Rectal smooth muscle tissue (tissue), 1 donor: ENCODE data around the gene OPN1MW3.
"Not testable (repeated sequence)": the region's sequence is repeated elsewhere in the genome, so short reads cannot be mapped to it uniquely, and the experiment has no call there.

Source experiments
- H3K27ac ChIP-seq: one replicate; pipeline ENCODE4 v1.7.0; 2013; ENCODE audit warnings: low read depth, low read length, inconsistent platforms
- H3K27me3 ChIP-seq: one replicate; pipeline ENCODE4 v1.7.0; 2013; ENCODE audit warnings: low read length; ENCODE audit not compliant: control insufficient read depth, insufficient read depth
- H3K36me3 ChIP-seq: one replicate; pipeline ENCODE4 v1.7.0; 2013; ENCODE audit warnings: low read length; ENCODE audit not compliant: control insufficient read depth, insufficient read depth
- H3K4me1 ChIP-seq: one replicate; pipeline ENCODE4 v1.7.0; 2013; ENCODE audit warnings: low read length; ENCODE audit not compliant: control insufficient read depth, insufficient read depth
- H3K4me3 ChIP-seq: one replicate; pipeline ENCODE4 v1.7.0; 2013; ENCODE audit warnings: low read length
- H3K9ac ChIP-seq: one replicate; pipeline ENCODE4 v1.7.0; 2013; ENCODE audit warnings: low read length

The OPN1MW3 gene

GRCh38 chrX:154257282-154257681 lies at the start of gene OPN1MW3:
TSS of gene OPN1MW3 (plus strand) at chrX:154257582. CDS start at chrX:154257620, 38 bp downstream.
- H3K36me3 ChIP-seq, H3K9ac ChIP-seq, H3K27me3 ChIP-seq, H3K27ac ChIP-seq, H3K4me1 ChIP-seq, H3K4me3 ChIP-seq: not testable (repeated sequence)

DNA sequence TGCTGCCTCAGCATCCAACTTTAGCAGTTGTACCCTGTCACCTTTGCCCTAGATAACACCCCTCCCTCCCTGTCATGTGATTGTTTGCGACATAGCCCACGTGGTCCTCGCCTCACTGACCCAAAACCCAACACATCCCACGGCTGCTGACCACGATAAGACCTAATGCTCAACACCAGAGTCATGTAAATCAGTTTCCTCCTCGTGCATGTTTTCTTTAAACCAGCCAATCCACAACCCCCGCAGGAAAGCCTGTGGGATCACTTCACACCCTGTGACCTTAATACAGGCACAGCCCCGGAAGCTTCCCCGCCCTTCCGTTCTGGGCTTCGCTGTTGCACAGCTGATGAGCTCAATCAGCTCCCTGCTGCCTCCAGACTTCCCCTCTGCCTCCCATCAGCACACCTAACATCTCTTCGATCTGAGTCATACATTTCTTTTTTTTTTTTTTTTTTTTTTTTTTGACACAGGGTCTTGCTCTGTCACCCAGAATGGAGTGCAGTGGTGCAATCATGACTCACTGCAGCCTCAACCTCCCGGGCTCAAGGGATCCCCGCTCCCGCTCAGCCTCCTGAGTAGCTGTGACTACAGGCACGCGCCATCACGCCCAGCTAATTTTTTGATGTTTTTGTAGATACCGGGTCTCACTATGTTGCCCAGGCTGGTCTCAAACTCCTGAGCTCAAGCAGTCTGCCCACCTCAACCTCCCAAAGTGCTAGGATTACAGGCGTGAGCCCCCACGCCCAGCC lies 47.5 kb upstream of the OPN1MW3 start:
- H3K36me3 ChIP-seq, H3K4me3 ChIP-seq, H3K27me3 ChIP-seq, H3K4me1 ChIP-seq, H3K27ac ChIP-seq, H3K9ac ChIP-seq: not testable (repeated sequence)

- not testable (repeated sequence) for H3K36me3 ChIP-seq, H3K27me3 ChIP-seq
Observed at GRCh38 chrX:154211057-154211456, 46.3 kb upstream of the OPN1MW3 start.

DNA sequence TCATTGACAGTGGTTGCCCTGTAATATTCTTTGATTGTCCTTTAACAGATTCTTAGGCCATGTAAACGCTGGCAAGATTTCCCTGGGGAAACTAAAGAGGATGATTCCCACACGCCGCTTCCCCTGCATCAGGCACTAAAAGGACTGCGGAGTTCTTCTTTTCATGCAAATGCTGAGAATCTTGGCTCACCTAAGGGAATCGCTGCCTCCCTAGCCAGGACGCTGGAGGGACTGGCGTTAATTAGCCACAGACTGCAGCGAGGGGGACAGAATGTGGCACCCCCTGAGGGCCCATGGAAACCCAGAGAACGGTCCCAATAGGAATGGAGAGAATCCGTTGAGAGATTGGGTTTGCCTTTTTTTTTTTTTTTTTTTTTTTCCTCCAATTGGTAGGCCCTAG lies 45.9 kb upstream of the OPN1MW3 start:
- not testable (repeated sequence) for H3K27me3 ChIP-seq, H3K4me3 ChIP-seq, H3K4me1 ChIP-seq, H3K36me3 ChIP-seq, H3K27ac ChIP-seq, H3K9ac ChIP-seq

More at GRCh38 chrX:154211057-154211456, 46.3 kb upstream of the OPN1MW3 start:
- not testable (repeated sequence) for H3K4me1 ChIP-seq, H3K9ac ChIP-seq, H3K27ac ChIP-seq, H3K4me3 ChIP-seq

DNA sequence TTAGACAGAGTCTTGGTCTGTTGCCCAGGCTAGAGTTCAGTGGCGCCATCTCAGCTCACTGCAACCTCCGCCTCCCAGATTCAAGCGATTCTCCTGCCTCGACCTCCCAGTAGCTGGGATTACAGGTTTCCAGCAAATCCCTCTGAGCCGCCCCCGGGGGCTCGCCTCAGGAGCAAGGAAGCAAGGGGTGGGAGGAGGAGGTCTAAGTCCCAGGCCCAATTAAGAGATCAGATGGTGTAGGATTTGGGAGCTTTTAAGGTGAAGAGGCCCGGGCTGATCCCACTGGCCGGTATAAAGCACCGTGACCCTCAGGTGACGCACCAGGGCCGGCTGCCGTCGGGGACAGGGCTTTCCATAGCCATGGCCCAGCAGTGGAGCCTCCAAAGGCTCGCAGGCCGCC lies 37.9 kb upstream of the OPN1MW3 start, which contains the start of gene OPN1MW2:
TSS of gene OPN1MW2 (plus strand) at position 301 of the 400 bp plus-strand sequence. CDS start at position 361, 60 bp downstream.
- not testable (repeated sequence) for H3K27me3 ChIP-seq, H3K4me3 ChIP-seq, H3K27ac ChIP-seq, H3K9ac ChIP-seq, H3K4me1 ChIP-seq, H3K36me3 ChIP-seq

DNA sequence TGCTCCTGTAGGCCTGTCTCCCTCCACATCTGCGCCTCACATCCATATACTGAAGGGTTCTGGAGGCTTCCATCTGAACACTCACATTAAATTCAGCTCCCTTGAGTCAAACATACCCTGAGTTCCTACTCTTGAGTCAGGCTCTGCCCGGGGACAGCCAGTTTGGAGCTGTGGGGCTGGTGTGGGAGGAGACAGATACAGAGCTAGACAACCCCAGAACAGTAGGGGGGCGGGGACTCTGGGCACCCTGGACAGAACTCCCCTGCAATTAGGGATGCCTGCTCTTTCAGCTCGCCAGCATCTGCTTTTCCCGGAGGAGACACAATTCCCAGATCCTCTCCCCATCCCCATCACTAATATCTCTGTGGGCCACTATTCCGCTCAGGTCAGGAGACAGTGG lies 32.1 kb upstream of the OPN1MW3 start:
- H3K9ac ChIP-seq = not testable (repeated sequence)

GRCh38 chrX:154226706-154227105 lies 30.7 kb upstream of the OPN1MW3 start:
- not testable (repeated sequence) for H3K27ac ChIP-seq

More for the DNA sequence above, 32.1 kb upstream of the OPN1MW3 start:
- not testable (repeated sequence) for H3K4me1 ChIP-seq, H3K27me3 ChIP-seq, H3K27ac ChIP-seq, H3K4me3 ChIP-seq, H3K36me3 ChIP-seq

DNA sequence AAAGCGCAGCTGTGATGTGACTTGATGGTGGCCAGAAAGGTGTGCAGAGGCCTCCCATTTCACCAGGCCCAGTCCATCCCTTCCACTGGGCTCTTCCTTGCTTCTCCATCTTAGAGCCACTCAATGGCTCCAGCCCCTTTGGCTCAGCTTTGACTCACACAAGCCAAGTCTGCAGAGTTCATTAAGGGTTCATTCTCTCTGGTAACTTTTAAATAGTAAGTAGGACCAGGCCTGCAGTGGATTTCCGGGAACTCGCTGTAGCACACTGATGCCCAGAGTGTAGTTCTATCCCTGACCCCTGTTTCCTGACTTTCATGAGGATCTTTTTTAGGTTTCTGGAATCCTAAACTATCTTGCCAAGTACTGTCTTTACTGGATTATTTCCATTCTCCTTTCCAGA lies 25.9 kb upstream of the OPN1MW3 start:
- not testable (repeated sequence) for H3K9ac ChIP-seq, H3K36me3 ChIP-seq, H3K27me3 ChIP-seq, H3K4me3 ChIP-seq, H3K27ac ChIP-seq, H3K4me1 ChIP-seq

More at GRCh38 chrX:154226706-154227105, 30.7 kb upstream of the OPN1MW3 start:
- not testable (repeated sequence) for H3K9ac ChIP-seq, H3K4me1 ChIP-seq, H3K4me3 ChIP-seq, H3K27me3 ChIP-seq, H3K36me3 ChIP-seq

DNA sequence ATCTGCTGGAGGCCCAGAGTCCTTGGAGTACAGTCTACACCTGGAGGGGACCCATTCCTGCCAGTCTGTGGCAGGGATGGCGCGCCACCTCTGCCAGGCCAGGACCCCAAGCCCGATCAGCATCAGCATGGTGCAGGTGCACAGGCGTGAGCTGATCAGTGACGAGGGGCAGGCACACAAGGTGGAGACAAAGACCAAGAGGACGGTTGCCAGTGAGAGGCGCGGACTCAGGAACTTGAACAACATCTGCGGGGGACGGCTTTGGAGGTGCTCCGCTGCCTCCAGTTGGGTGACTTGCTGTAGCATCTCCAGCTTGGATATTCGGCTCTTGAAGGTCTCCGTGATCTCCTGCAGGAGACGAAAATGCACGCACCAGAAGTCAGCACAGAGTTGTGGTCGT lies 23.8 kb upstream of the OPN1MW3 start:
- H3K4me1 ChIP-seq, H3K36me3 ChIP-seq, H3K4me3 ChIP-seq, H3K9ac ChIP-seq, H3K27ac ChIP-seq, H3K27me3 ChIP-seq: not testable (repeated sequence)

DNA sequence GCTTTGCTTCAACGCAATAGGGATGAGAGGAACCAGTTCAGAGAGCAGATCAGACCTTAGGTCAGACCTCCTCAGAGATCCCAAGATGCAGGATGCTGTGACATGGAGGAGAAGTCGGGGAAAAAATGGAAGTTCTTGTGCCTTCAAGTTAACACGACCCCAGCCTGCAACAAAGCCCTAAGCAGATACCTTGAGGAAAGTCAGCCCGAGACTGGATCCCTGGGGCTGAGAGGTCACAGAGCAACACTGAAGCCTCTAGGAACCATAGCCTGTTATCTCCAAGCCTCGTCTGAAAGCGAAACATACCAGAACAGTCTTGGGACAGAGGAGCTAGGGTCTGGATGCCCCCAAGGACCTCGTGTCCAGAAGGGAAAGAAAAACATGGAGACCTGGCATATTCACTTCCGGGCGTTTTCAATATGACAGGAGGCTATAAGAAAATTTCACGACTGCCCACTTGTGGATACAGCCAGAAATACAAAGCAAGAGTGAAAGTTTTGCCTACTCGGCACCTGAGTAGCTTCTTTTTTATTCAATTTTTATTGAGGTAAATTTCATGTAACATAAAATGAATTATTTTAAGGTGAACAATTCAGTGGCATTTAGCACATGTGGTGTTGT lies 18.3 kb upstream of the OPN1MW3 start:
- not testable (repeated sequence) for H3K4me3 ChIP-seq, H3K9ac ChIP-seq, H3K27me3 ChIP-seq, H3K4me1 ChIP-seq, H3K27ac ChIP-seq, H3K36me3 ChIP-seq

GRCh38 chrX:154239982-154240503 lies 17.3 kb upstream of the OPN1MW3 start:
- not testable (repeated sequence) for H3K4me1 ChIP-seq, H3K4me3 ChIP-seq, H3K36me3 ChIP-seq

GRCh38 chrX:154247377-154248045 lies 9.9 kb upstream of the OPN1MW3 start:
- not testable (repeated sequence) for H3K27ac ChIP-seq, H3K4me1 ChIP-seq, H3K36me3 ChIP-seq, H3K9ac ChIP-seq, H3K27me3 ChIP-seq, H3K4me3 ChIP-seq

More at GRCh38 chrX:154239982-154240503, 17.3 kb upstream of the OPN1MW3 start:
- H3K9ac ChIP-seq, H3K27me3 ChIP-seq, H3K27ac ChIP-seq: not testable (repeated sequence)
